ENCODE data around the gene UMODL1. TPM values are rescaled to one million over a fixed set of nuclear protein-coding genes. Genes with fewer than 3 reads are reported as not detected.

Gene UMODL1
- total RNA-seq, 4 donors from 2014 or later: 0.15 to 0.21 TPM; not detected in 2

DNA sequence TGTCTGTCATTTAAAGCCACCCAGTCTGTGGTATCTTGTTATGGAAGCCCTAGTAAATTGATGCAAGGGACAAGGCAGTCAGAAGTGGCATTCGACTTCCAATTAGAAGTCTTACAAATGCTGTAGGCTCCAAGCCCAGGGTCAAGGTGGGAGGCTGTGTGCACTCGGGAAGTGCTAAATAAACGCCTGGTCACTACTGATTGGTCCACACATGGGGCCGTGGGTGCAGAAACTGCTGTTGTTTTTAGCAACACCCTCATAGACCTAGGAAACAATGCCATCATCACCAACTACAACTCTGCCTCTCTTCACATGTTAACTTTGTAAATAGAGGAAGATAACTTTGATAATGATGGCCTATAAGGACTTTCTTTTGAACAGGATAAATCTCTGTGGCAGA is 40.8 kb upstream of the UMODL1 start:
- peaks cover 12% of the 10 kb centered on the region for H3K4me1 ChIP-seq
- H3K36me3 ChIP-seq: no peaks in the 10 kb centered on the region
- H3K9me3 ChIP-seq: no peaks in the 10 kb centered on the region
- no peak for DNase-seq (ENCODE audit: low spot score in 2 of 2)
- TF ChIP-seq EP300 (IDR thresholded peaks at IDR 0.05): no peak
- no peak for TF ChIP-seq POLR2A (IDR thresholded peaks at IDR 0.05)
- no peak for TF ChIP-seq POLR2AphosphoS5 (IDR thresholded peaks at IDR 0.05)
- TF ChIP-seq, protein P1, sequence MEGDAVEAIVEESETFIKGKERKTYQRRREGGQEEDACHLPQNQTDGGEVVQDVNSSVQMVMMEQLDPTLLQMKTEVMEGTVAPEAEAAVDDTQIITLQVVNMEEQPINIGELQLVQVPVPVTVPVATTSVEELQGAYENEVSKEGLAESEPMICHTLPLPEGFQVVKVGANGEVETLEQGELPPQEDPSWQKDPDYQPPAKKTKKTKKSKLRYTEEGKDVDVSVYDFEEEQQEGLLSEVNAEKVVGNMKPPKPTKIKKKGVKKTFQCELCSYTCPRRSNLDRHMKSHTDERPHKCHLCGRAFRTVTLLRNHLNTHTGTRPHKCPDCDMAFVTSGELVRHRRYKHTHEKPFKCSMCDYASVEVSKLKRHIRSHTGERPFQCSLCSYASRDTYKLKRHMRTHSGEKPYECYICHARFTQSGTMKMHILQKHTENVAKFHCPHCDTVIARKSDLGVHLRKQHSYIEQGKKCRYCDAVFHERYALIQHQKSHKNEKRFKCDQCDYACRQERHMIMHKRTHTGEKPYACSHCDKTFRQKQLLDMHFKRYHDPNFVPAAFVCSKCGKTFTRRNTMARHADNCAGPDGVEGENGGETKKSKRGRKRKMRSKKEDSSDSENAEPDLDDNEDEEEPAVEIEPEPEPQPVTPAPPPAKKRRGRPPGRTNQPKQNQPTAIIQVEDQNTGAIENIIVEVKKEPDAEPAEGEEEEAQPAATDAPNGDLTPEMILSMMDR (IDR thresholded peaks at IDR 0.05): no peak
- H3K27ac ChIP-seq: no peak overlapping the region
- H3K27me3 ChIP-seq: no peaks in the 10 kb centered on the region
- H3K4me3 ChIP-seq: no peak overlapping the region
- WGBS: 84% methylated on average over 4 of the region's 4 CpGs

DNA sequence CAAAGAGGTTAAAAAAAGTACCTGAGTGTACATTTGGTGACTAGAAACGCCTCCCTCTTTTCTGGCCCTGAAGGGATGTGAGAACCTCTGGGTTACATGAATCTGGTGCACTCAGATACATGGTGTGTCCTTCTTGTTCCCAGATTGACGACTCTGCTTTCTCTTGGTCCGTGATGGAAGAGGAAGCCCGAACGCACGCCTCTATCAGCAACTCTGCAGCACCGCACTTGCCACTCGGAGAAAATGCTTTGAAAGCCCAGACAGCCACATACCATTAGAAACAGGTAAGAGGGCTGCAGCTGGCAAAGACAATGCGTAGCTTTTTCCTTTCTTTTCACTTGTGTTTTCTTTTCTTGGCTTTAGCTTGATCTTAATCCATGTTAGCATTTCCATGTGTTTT is 39.9 kb upstream of the UMODL1 start:
- Histone ChIP-seq H3K27ac (no peak overlapping the region), H3K4me1 (peaks cover 12% of the 10 kb centered on the region), H3K9me3 (no peaks in the 10 kb centered on the region), H3K27me3 (no peaks in the 10 kb centered on the region), H3K4me3 (no peak overlapping the region), H3K36me3 (no peaks in the 10 kb centered on the region)
- TF ChIP-seq EP300 (IDR thresholded peaks at IDR 0.05) (no peak), POLR2AphosphoS5 (IDR thresholded peaks at IDR 0.05) (no peak), POLR2A (IDR thresholded peaks at IDR 0.05) (no peak)
- TF ChIP-seq, protein P1 (IDR thresholded peaks at IDR 0.05): no peak
- WGBS: 83% methylated on average over 9 of the region's 9 CpGs
- DNase-seq (ENCODE audit: low spot score in 2 of 2): no peak

DNA sequence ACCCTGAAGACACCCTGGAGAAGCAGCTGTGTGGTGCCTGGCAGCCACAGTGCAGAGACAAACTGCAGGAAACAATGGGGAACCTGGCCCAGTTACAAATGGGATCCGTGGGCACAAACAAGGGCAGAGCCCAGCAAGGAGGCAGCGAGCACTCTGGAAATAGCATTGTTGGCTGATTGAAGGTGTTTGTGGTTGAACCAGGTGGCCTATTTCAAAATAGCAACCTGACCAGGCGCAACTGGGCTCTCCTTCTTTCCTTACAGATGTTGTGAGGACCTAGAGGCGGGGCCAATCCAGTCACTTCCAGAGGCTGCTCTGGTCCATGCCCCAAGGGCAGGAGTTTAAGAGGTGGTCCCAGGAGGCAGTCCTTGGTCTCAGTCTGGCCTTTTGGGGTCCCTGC is 39.3 kb upstream of the UMODL1 start:
- Histone ChIP-seq H3K36me3 (no peaks in the 10 kb centered on the region), H3K27ac (no peak overlapping the region), H3K27me3 (no peaks in the 10 kb centered on the region), H3K4me3 (no peak overlapping the region), H3K9me3 (no peaks in the 10 kb centered on the region), H3K4me1 (peaks cover 12% of the 10 kb centered on the region)
- DNase-seq (ENCODE audit: low spot score in 2 of 2): no peak
- TF ChIP-seq, protein P1 (IDR thresholded peaks at IDR 0.05): no peak
- no peak for TF ChIP-seq POLR2A (IDR thresholded peaks at IDR 0.05)
- TF ChIP-seq POLR2AphosphoS5 (IDR thresholded peaks at IDR 0.05): no peak
- TF ChIP-seq EP300 (IDR thresholded peaks at IDR 0.05): no peak
- 91% methylated on average over 4 of the region's 4 CpGs for WGBS

DNA sequence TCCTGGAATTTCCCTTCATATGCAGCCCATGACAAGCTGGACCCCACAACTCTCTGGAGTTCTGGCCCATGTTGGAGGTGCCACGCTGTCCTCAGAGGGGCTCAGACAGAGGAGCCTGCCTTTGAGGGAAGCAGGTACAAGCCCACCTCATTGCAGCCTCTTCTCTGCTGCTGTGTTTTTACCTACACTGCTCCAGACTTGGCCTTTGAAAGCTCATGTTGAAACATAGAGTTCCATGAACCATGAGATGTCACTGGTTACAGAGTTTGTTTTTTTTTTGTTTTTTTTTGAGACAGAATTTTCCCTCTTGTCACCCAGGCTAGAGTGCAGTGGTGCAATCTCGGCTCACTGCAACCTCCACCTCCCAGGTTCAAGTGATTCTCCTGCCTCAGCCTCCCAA is 38.9 kb upstream of the UMODL1 start:
- H3K27ac ChIP-seq: no peak overlapping the region
- no peak for DNase-seq (ENCODE audit: low spot score in 2 of 2)
- 91% methylated on average over 2 of the region's 2 CpGs for WGBS
- H3K4me1 ChIP-seq: peaks cover 12% of the 10 kb centered on the region
- H3K27me3 ChIP-seq: no peaks in the 10 kb centered on the region
- H3K4me3 ChIP-seq: no peak overlapping the region
- TF ChIP-seq POLR2A (IDR thresholded peaks at IDR 0.05): no peak
- no peak for TF ChIP-seq EP300 (IDR thresholded peaks at IDR 0.05)
- TF ChIP-seq, protein P1 (IDR thresholded peaks at IDR 0.05): no peak
- TF ChIP-seq POLR2AphosphoS5 (IDR thresholded peaks at IDR 0.05): no peak
- H3K9me3 ChIP-seq: no peaks in the 10 kb centered on the region
- no peaks in the 10 kb centered on the region for H3K36me3 ChIP-seq

DNA sequence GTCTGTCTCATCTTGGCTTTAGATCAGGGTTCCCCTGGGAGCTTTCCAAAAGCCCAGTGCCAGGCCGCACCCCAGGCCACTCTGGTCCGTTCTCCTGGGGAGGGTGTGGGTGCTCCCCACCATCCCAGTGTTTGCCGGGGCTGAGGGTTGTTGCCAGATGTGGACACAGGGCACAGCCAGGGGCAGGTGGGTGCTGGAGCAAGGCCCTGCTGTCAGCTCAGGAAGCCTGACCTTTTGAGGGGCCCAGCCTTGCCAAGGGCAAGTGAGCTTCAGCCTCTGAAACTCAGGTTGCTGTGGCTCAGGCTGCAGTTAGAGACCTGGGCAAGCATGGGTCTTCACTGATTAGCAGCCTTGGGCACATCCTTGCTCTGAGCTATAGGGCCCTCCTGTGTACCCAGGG is 38.1 kb upstream of the UMODL1 start:
- TF ChIP-seq POLR2AphosphoS5 (IDR thresholded peaks at IDR 0.05) (no peak), POLR2A (IDR thresholded peaks at IDR 0.05) (no peak), EP300 (IDR thresholded peaks at IDR 0.05) (no peak)
- TF ChIP-seq, protein P1 (IDR thresholded peaks at IDR 0.05): no peak
- Histone ChIP-seq H3K4me1 (peaks cover 9% of the 10 kb centered on the region), H3K27me3 (no peaks in the 10 kb centered on the region), H3K27ac (no peak overlapping the region), H3K4me3 (no peak overlapping the region), H3K36me3 (no peaks in the 10 kb centered on the region), H3K9me3 (no peaks in the 10 kb centered on the region)
- 71% methylated on average over 3 of the region's 3 CpGs for WGBS
- no peak for DNase-seq (ENCODE audit: low spot score in 2 of 2)

All from suprapubic skin (tissue), 4 donors.